ENCODE data around the gene SPSB1.

Gene SPSB1

GRCh38 chr1:9245230-9245619 lies 47.5 kb upstream of the SPSB1 start:
- TF ChIP-seq CTCF (IDR thresholded peaks at IDR 0.05; ENCODE audit: insufficient read depth, low read length): no peak
- peak; percentile 15 for TF ChIP-seq REST (IDR thresholded peaks at IDR 0.05; ENCODE audit: insufficient replicate concordance, low read depth)
- Histone ChIP-seq H3K27me3 (ENCODE audit: insufficient read depth, poor library complexity, severe bottlenecking) (no peaks in the 10 kb centered on the region), H3K27ac (replicated peaks) (no peak overlapping the region; the same call in 1 of the 2 replicates), H3K4me3 (replicated peaks; ENCODE audit: insufficient read depth, low read length) (no peak overlapping the region)
- DNase-seq (ENCODE audit: low read depth in 1 of 2, low spot score in 1 of 2): no peak

GRCh38 chr1:9245661-9246060 lies 47.0 kb upstream of the SPSB1 start:
- Histone ChIP-seq H3K27ac (replicated peaks) (no peak overlapping the region; the same call in 1 of the 2 replicates), H3K27me3 (ENCODE audit: insufficient read depth, poor library complexity, severe bottlenecking) (no peaks in the 10 kb centered on the region), H3K4me3 (replicated peaks; ENCODE audit: insufficient read depth, low read length) (no peak overlapping the region)
- DNase-seq (ENCODE audit: low read depth in 1 of 2, low spot score in 1 of 2): no peak
- TF ChIP-seq GABPA (IDR thresholded peaks at IDR 0.05; ENCODE audit: low read depth): no peak
- TF ChIP-seq SPI1 (IDR thresholded peaks at IDR 0.05; ENCODE audit: borderline replicate concordance, low read depth): no peak
- TF ChIP-seq POLR2AphosphoS5 (IDR thresholded peaks at IDR 0.05; ENCODE audit: low read depth): no peak
- TF ChIP-seq REST (IDR thresholded peaks at IDR 0.05; ENCODE audit: insufficient replicate concordance, low read depth): no peak
- no peak for TF ChIP-seq CTCF (IDR thresholded peaks at IDR 0.05; ENCODE audit: insufficient read depth, low read length)

- no peaks in the 10 kb centered on the region for H3K27me3 ChIP-seq (ENCODE audit: insufficient read depth, poor library complexity, severe bottlenecking)
- no peak for DNase-seq (ENCODE audit: low read depth in 1 of 2, low spot score in 1 of 2)
- no peak for TF ChIP-seq CTCF (IDR thresholded peaks at IDR 0.05; ENCODE audit: insufficient read depth, low read length)
- no peak for TF ChIP-seq REST (IDR thresholded peaks at IDR 0.05; ENCODE audit: insufficient replicate concordance, low read depth)
- no peak for TF ChIP-seq POLR2AphosphoS5 (IDR thresholded peaks at IDR 0.05; ENCODE audit: low read depth)
- no peak for TF ChIP-seq GABPA (IDR thresholded peaks at IDR 0.05; ENCODE audit: low read depth)
- TF ChIP-seq SPI1 (IDR thresholded peaks at IDR 0.05; ENCODE audit: borderline replicate concordance, low read depth): no peak
- no peak overlapping the region for H3K4me3 ChIP-seq (replicated peaks; ENCODE audit: insufficient read depth, low read length)
- H3K27ac ChIP-seq (replicated peaks): no peak overlapping the region
Measured at GRCh38 chr1:9246215-9246614, 46.5 kb upstream of the SPSB1 start.

Measured in HL-60 (cell line).